Measurements from ENCODE around the gene URAD.

The URAD gene

GRCh38 chr13:27968316-27969081, 20.0 kb downstream of the URAD start:
- Histone ChIP-seq H3K4me2 (ENCODE audit: low read length) (peak overlapping the region; percentile 90), H3K18ac (ENCODE audit: low read length) (no peak overlapping the region), H2BK15ac (replicated peaks; ENCODE audit: low read depth) (no peak overlapping the region), H3K27me3 (ENCODE audit: insufficient read depth, low read length, poor library complexity) (peaks cover 57% of the 10 kb centered on the region), H3K4me1 (ENCODE audit: control insufficient read depth, low read depth, low read length) (peaks cover 12% of the 10 kb centered on the region), H3K4ac (ENCODE audit: low read depth, low read length) (no peak overlapping the region), H3K23ac (ENCODE audit: low read length) (peak overlapping the region; percentile 89), H3K36me3 (ENCODE audit: control insufficient read depth, insufficient read depth, low read length) (no peaks in the 10 kb centered on the region), H3K79me2 (ENCODE audit: control insufficient read depth, insufficient read depth, low read length) (no peaks in the 10 kb centered on the region), H3K79me1 (ENCODE audit: low read length) (no peaks in the 10 kb centered on the region), H4K5ac (ENCODE audit: low read length) (no peak overlapping the region), H3K27ac (ENCODE audit: low read depth, low read length) (no peak overlapping the region), H4K8ac (ENCODE audit: low read depth, low read length) (no peak overlapping the region), H3K56ac (ENCODE audit: low read length) (peak overlapping the region; percentile 52), H3K9ac (ENCODE audit: low read length) (peak overlapping the region; percentile 53), H2BK5ac (ENCODE audit: low read length) (no peak overlapping the region), H2AK5ac (ENCODE audit: low read length) (no peak overlapping the region), H2BK120ac (ENCODE audit: low read depth, low read length) (no peak overlapping the region), H3K4me3 (ENCODE audit: low read length) (peak overlapping the region; percentile 22)
- DNase-seq, result peak; percentile 65
- no CpG with 5 or more reads among the region's 86 CpGs for WGBS (ENCODE audit: extremely low coverage, insufficient coverage, low lambda C conversion rate)

DNA sequence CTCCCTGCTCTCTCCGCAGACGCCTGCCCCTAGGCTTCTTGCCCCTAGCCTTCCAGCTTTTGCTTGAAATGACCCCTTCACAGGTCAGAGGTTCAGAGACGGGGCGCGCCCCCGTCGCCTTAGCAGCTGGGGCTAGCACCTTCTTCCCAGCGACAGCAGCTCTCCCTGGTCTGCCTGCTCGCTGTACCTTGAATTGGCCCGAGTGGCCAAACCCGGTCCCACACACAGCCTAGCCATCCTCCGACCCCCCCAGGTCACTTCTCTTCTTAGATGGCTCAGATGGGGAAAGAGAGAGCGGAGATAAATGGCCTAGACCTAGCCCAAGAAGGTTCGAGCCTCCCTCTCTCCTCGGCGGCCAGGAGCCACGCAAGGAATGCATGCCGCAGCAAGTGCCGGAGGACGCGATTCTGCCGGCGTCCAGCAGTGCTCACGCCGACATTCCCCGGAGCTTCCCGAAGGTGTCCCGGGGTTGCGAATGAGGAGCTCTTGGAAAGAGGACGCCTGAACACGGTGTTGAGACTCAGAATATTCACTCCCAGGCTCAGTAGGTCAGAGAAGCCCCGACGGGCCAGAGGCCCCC, 20.7 kb downstream of the URAD start:
- Histone ChIP-seq H2BK15ac (replicated peaks; ENCODE audit: low read depth) (no peak overlapping the region), H3K79me2 (ENCODE audit: control insufficient read depth, insufficient read depth, low read length) (no peaks in the 10 kb centered on the region), H3K36me3 (ENCODE audit: control insufficient read depth, insufficient read depth, low read length) (no peaks in the 10 kb centered on the region), H3K23ac (ENCODE audit: low read length) (peak overlapping the region; percentile 89), H3K4ac (ENCODE audit: low read depth, low read length) (no peak overlapping the region), H2AK5ac (ENCODE audit: low read length) (no peak overlapping the region), H3K9ac (ENCODE audit: low read length) (peak overlapping the region; percentile 9), H3K27ac (ENCODE audit: low read depth, low read length) (no peak overlapping the region), H3K56ac (ENCODE audit: low read length) (no peak overlapping the region), H2BK120ac (ENCODE audit: low read depth, low read length) (no peak overlapping the region), H2BK5ac (ENCODE audit: low read length) (no peak overlapping the region), H3K27me3 (ENCODE audit: insufficient read depth, low read length, poor library complexity) (peaks cover 56% of the 10 kb centered on the region), H3K79me1 (ENCODE audit: low read length) (no peaks in the 10 kb centered on the region), H3K4me1 (ENCODE audit: control insufficient read depth, low read depth, low read length) (peaks cover 12% of the 10 kb centered on the region), H3K4me3 (ENCODE audit: low read length) (no peak overlapping the region), H3K18ac (ENCODE audit: low read length) (no peak overlapping the region), H3K4me2 (ENCODE audit: low read length) (peak overlapping the region; percentile 90), H4K8ac (ENCODE audit: low read depth, low read length) (no peak overlapping the region), H4K5ac (ENCODE audit: low read length) (no peak overlapping the region)
- no CpG with 5 or more reads among the region's 33 CpGs for WGBS (ENCODE audit: extremely low coverage, insufficient coverage, low lambda C conversion rate)
- peak; percentile 51 for DNase-seq

- H2BK5ac ChIP-seq (ENCODE audit: low read length), result no peak overlapping the region
- H3K18ac ChIP-seq (ENCODE audit: low read length), result no peak overlapping the region
- H3K23ac ChIP-seq (ENCODE audit: low read length), result no peak overlapping the region
- no peak overlapping the region for H3K27ac ChIP-seq (ENCODE audit: low read depth, low read length)
- H3K9ac ChIP-seq (ENCODE audit: low read length), result no peak overlapping the region
- H3K36me3 ChIP-seq (ENCODE audit: control insufficient read depth, insufficient read depth, low read length), result no peaks in the 10 kb centered on the region
- WGBS (ENCODE audit: extremely low coverage, insufficient coverage, low lambda C conversion rate), result no CpG with 5 or more reads among the region's 18 CpGs
- H3K79me1 ChIP-seq (ENCODE audit: low read length), result no peaks in the 10 kb centered on the region
- no peaks in the 10 kb centered on the region for H3K79me2 ChIP-seq (ENCODE audit: control insufficient read depth, insufficient read depth, low read length)
- H3K27me3 ChIP-seq (ENCODE audit: insufficient read depth, low read length, poor library complexity), result peaks cover 55% of the 10 kb centered on the region
- H3K4me1 ChIP-seq (ENCODE audit: control insufficient read depth, low read depth, low read length), result peaks cover 15% of the 10 kb centered on the region
- H3K4me2 ChIP-seq (ENCODE audit: low read length), result peak overlapping the region; percentile 90
- H4K5ac ChIP-seq (ENCODE audit: low read length), result no peak overlapping the region
- no peak overlapping the region for H2AK5ac ChIP-seq (ENCODE audit: low read length)
- DNase-seq, result peak; percentile 54
- no peak overlapping the region for H3K4ac ChIP-seq (ENCODE audit: low read depth, low read length)
- H3K4me3 ChIP-seq (ENCODE audit: low read length), result no peak overlapping the region
- H2BK120ac ChIP-seq (ENCODE audit: low read depth, low read length), result no peak overlapping the region
- H4K8ac ChIP-seq (ENCODE audit: low read depth, low read length), result no peak overlapping the region
- H3K56ac ChIP-seq (ENCODE audit: low read length), result no peak overlapping the region
- no peak overlapping the region for H2BK15ac ChIP-seq (replicated peaks; ENCODE audit: low read depth)
Measured at GRCh38 chr13:27967203-27967735, 21.2 kb downstream of the URAD start.

- Histone ChIP-seq H2BK5ac (ENCODE audit: low read length) (no peak overlapping the region), H4K5ac (ENCODE audit: low read length) (no peak overlapping the region), H3K4me1 (ENCODE audit: control insufficient read depth, low read depth, low read length) (peaks cover 17% of the 10 kb centered on the region), H3K56ac (ENCODE audit: low read length) (no peak overlapping the region), H4K8ac (ENCODE audit: low read depth, low read length) (no peak overlapping the region), H3K9ac (ENCODE audit: low read length) (no peak overlapping the region), H3K79me2 (ENCODE audit: control insufficient read depth, insufficient read depth, low read length) (no peaks in the 10 kb centered on the region), H3K4ac (ENCODE audit: low read depth, low read length) (no peak overlapping the region), H3K79me1 (ENCODE audit: low read length) (no peaks in the 10 kb centered on the region), H3K4me3 (ENCODE audit: low read length) (no peak overlapping the region), H3K23ac (ENCODE audit: low read length) (no peak overlapping the region), H2AK5ac (ENCODE audit: low read length) (no peak overlapping the region), H3K36me3 (ENCODE audit: control insufficient read depth, insufficient read depth, low read length) (no peaks in the 10 kb centered on the region), H3K27ac (ENCODE audit: low read depth, low read length) (no peak overlapping the region), H2BK120ac (ENCODE audit: low read depth, low read length) (no peak overlapping the region), H3K4me2 (ENCODE audit: low read length) (peak overlapping the region; percentile 71), H2BK15ac (replicated peaks; ENCODE audit: low read depth) (no peak overlapping the region), H3K27me3 (ENCODE audit: insufficient read depth, low read length, poor library complexity) (peaks cover 52% of the 10 kb centered on the region), H3K18ac (ENCODE audit: low read length) (peak overlapping the region; percentile 20)
- peak; percentile 78 for DNase-seq
- WGBS (ENCODE audit: extremely low coverage, insufficient coverage, low lambda C conversion rate), result no CpG with 5 or more reads among the region's 38 CpGs
Measured at GRCh38 chr13:27966641-27967202, 21.8 kb downstream of the URAD start.

- Histone ChIP-seq H3K18ac (ENCODE audit: low read length) (peak overlapping the region; percentile 20), H3K23ac (ENCODE audit: low read length) (no peak overlapping the region), H3K4ac (ENCODE audit: low read depth, low read length) (no peak overlapping the region), H3K36me3 (ENCODE audit: control insufficient read depth, insufficient read depth, low read length) (no peaks in the 10 kb centered on the region), H2BK5ac (ENCODE audit: low read length) (no peak overlapping the region), H4K8ac (ENCODE audit: low read depth, low read length) (no peak overlapping the region), H3K27me3 (ENCODE audit: insufficient read depth, low read length, poor library complexity) (peaks cover 56% of the 10 kb centered on the region), H2BK15ac (replicated peaks; ENCODE audit: low read depth) (no peak overlapping the region), H3K4me3 (ENCODE audit: low read length) (no peak overlapping the region), H2AK5ac (ENCODE audit: low read length) (no peak overlapping the region), H3K4me2 (ENCODE audit: low read length) (peak overlapping the region; percentile 71), H3K79me2 (ENCODE audit: control insufficient read depth, insufficient read depth, low read length) (no peaks in the 10 kb centered on the region), H2BK120ac (ENCODE audit: low read depth, low read length) (no peak overlapping the region), H3K56ac (ENCODE audit: low read length) (peak overlapping the region; percentile 52), H3K4me1 (ENCODE audit: control insufficient read depth, low read depth, low read length) (peaks cover 14% of the 10 kb centered on the region), H3K27ac (ENCODE audit: low read depth, low read length) (no peak overlapping the region), H3K9ac (ENCODE audit: low read length) (no peak overlapping the region), H3K79me1 (ENCODE audit: low read length) (no peaks in the 10 kb centered on the region), H4K5ac (ENCODE audit: low read length) (no peak overlapping the region)
- no CpG with 5 or more reads among the region's 45 CpGs for WGBS (ENCODE audit: extremely low coverage, insufficient coverage, low lambda C conversion rate)
- DNase-seq, result peak; percentile 91
Measured at GRCh38 chr13:27965740-27966640, 22.5 kb downstream of the URAD start.

All from mesendoderm (in vitro differentiated cells).